GM12892 (cell line): ENCODE data around the gene NFIX.

Experiments used
- DNase-seq: peaks from one replicate; pipeline ENCODE4 v3.0.0; 2011; ENCODE audit not compliant: insufficient read length
- FAIRE-seq: peaks from 2 replicates; lab custom pipeline; 2011; peaks lifted over from hg19 to GRCh38; lab: Jason Lieb, UNC
- POLR2A ChIP-seq: IDR thresholded peaks from 2 replicates; pipeline ENCODE4 v1.6.1; 2011; ENCODE audit warnings: low read depth, low read length, control low read depth
- POLR2AphosphoS5 ChIP-seq: IDR thresholded peaks from 2 replicates; pipeline ENCODE4 v1.6.1; 2011; ENCODE audit warnings: low read depth, low read length, control low read depth
- TAF1 ChIP-seq: IDR thresholded peaks from 2 replicates; pipeline ENCODE4 v1.6.1; 2011; ENCODE audit warnings: low read depth, mild to moderate bottlenecking, control low read depth, low read length, borderline replicate concordance

NFIX gene

DNA sequence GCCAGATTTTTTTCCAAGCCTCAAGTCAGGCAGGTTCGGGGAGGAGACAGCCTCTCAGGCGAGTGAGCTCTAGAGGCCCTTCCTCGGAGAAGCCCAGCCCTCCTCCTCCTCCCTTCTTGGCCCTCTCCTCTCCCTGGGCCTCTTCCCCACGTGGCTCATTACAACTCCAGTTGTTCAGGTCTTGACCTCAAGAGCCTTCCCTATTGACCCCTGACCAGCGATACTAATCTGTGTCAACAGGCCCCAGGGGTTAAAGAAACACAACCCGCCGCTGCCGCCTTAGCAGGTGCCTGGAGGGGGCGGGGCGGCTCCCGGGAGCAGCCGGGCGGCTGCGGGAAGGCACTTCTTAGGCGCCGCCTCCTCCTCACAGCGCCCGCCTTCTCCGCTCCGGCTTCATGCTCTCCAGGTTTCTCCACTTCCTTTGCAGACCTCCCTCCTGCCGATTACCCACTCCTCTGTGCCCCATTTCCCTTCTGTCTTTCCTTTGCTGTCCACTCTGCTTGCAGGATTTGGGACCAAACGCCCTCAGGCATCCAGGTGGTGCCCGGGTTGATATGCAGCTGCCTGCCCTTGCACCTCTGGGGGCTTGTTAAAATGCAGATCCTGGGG, 56.4 kb downstream of the NFIX start:
- no peak for TF ChIP-seq POLR2AphosphoS5
- TF ChIP-seq TAF1: no peak
- TF ChIP-seq POLR2A: no peak
- DNase-seq (no peak), FAIRE-seq (no peak)

DNA sequence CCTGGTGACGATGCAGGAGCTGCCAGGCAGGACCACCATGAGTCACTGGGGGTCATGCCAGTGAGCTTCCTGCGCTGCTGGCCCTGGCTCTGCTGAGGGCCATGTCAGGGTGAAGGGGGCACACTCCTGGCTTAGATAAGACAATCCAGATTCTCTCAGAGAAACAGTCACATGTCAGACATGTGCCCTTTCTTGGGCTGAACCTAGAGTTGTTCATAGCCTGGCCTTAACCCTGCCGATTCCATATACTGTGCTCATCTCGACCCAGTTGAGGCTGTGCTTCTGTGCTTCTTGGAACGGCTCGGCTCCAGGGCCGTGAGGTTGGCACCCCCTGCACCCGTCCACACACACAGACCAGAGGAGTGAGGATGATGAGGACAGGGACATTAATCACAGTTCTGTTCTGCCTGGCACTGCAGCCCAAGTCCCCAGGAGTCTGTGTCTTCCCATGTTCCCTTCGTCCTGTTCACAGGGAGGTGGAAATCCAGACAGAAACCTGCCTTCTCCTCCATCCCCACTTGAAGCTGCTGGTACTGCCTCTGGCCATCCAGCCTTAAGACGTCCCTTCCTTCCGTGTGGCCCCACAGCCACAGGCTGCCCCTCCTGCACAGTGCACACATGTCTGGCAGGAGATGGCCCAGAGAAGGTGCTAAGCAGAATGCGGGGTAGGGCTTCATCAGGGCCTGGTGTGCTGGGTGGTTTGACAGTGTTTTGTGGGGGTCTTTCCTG, 57.3 kb downstream of the NFIX start:
- no peak for FAIRE-seq
- TF ChIP-seq POLR2AphosphoS5 (no peak), TAF1 (no peak)

DNA sequence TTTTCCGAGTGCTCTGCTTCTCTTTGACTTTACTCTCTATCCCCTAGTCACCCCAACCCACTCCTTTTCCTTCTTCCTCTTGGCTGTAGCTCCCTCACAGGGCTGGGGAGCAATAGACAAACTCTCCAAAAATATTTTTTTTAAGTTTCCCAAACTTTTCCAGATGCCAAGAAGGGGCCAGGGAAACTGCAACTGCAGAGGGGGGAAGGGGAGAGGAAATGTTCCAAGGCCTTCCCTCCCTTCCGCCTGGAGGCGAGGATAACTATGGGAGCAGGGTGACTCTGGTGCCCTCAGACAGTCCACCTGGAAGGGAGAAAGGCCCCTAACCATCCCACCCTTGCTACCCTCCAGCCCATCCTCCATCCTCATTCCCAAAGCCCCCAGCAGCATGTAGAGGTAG, 58.0 kb downstream of the NFIX start:
- TF ChIP-seq TAF1: no peak
- TF ChIP-seq POLR2A: no peak
- no peak for TF ChIP-seq POLR2AphosphoS5
- no peak for DNase-seq
- no peak for FAIRE-seq

More for the DNA sequence above, 57.3 kb downstream of the NFIX start:
- no peak for DNase-seq

DNA sequence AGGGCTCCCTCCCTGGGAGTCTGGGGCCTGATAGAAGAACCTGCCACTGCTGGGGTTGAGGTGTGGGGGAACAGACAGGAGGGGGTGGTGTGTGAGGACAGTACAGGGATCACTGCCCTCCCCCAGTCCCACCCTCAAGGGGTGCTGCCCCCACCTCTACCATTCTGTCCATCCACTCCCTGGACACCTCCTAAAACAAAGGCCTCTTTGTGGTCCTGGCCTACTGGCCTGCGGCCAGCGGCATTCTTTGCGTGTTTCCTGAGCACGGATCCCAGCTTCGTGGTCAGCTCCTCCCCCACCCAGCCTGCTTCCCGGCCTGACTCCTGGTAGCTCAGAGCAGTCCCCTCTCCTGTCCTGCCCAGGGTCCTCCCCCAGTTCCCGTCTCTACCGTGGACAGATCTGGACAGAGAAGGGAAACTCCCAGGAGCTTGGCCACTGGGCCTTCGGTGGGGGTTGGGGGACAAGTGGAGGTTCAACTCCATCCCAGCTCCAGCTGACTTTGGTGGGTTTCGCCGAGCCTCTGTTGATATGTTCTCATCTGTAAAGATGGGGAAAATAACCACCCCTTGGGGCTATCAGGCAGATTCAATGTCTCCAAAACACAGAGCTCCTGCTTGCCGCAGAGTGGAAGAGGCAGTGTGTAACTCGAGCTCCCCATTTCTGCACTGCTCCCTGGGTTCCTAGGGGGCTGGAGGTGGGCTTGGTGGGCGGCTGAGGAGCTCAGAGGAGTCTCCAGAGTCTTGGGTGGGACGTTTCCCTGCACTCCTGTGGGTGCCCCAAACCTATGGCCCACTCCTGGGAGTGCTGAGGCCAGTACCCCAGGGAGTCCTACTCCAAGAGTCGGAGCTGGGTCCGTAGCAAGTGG, 58.7 kb downstream of the NFIX start:
- FAIRE-seq (no peak), DNase-seq (no peak)
- TF ChIP-seq POLR2AphosphoS5 (no peak), TAF1 (no peak), POLR2A (no peak)

DNA sequence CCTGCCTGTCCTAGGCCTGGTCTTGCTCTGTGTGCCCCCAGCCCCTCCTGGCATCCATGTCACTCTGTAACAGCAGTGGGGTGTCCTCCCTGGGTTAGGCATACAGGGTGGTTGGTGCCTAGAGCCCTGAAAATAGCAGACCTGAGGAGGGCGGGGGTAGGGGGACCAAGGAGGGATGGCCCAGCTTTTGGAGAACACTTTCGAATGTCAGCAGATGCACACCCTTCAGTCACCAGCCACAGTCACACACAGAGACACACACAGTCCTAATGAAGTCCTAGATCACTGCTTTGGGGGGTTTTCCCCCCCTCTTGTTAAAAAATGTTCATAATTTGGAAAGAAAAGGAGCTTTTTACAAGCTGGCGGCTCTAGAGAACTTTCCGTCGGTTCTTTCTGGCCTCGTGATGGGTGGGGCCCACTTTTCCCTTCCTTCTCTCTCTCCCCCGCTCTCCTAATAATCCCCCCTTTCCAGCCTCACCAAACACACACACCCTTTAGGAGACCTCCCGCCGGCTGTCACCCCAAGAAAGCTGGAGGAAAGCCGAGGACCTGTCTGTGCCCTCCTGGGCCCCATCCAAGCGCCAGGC, 59.4 kb downstream of the NFIX start:
- TF ChIP-seq POLR2A (no peak), TAF1 (no peak), POLR2AphosphoS5 (no peak)
- FAIRE-seq (no peak), DNase-seq (no peak)

DNA sequence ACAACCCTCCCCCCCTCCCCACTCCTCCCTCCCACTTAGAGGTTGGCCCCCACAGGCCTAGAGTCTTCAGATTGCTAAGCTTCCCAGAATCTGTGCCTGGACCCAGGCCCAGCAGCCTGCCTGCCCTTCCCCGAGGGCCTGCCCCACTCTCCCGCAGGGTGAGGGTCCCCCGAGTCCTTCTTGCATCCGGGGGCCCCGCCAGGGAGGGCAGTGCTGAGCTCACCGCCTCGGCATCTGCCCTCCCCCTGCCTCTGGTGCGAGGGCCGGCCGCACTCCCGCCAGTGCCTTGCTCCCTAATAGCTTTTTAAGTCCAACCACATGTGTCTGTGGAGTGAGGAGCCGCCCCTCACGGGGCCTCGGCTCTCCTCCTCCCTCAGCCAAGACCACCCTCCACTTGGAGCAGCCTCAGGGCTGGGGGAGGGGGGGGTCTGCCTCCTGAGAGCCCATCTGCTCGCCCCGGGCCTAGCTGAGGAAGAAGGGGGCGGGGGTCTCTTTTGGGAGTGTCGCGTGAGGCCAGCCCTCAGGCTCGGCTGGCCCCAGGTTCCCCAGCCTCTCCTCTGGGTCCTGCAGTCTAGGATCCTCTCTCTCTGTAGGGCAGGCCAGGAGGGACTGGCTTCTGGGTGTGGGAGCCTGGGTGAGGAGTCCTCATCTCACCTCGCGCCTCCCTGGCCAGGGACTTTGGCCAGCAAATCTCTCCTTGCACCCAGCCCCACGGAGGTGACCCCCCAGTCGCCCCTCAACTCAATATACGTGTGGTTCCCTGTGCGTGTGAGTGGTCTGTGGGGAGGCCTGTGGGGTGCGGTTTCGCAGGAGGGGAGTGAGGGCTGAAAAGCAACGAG, 60.2 kb downstream of the NFIX start:
- TF ChIP-seq POLR2AphosphoS5 (no peak), TAF1 (no peak), POLR2A (no peak)
- FAIRE-seq (no peak), DNase-seq (no peak)

DNA sequence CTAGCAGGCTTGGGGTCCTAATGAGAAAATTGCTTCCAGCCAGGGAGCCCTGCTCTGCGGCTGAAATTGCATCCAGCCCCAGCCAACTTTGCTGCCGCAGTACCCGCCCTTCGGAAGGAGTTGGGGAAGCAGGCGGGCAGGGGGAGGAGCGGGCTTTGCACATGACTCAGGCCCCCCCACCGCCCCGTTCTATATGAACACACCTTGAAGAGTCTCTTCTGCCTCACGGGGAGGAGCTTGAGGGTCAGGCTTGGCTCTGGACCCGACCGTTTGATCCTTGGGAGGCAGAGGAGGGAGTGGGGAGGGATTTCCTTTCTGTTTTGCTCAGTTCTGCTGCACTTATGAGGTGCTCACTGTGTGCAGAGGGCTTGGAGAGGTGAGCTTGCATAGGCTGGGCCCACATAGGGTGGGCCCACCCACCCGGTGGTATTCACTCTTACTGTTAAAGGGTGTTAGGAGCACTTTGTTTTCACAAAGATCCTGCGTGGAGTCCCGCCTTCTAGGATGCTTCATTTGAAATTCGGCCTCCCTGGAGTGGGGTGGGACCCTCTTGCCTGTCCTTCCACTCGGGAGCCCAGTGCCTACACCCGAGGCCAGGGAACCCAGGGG, 60.9 kb downstream of the NFIX start:
- TF ChIP-seq POLR2A (no peak), TAF1 (no peak), POLR2AphosphoS5 (no peak)
- FAIRE-seq: no peak
- no peak for DNase-seq

DNA sequence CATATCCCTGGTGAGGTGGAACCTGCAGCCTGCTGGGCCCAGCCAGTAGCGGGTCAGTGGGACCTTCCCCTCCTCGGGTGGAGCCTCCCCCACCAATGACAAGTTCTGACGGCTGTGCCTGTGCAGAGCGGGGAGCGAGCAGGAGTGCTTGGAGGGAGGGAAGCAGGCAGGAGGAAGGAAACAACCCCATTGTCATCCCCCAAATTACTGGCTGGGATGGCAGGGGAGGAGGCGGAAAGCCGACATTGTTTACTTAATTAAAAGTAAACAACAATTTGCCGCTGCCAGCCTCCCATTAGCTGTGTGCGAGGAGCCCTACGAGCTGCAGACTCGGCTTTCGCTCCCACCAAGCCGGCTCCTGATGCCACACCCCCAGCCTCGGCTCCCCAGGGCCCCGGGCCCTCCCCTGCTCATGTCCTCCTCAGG, 61.9 kb downstream of the NFIX start:
- DNase-seq (no peak), FAIRE-seq (no peak)
- TF ChIP-seq POLR2A (no peak), TAF1 (no peak), POLR2AphosphoS5 (no peak)

DNA sequence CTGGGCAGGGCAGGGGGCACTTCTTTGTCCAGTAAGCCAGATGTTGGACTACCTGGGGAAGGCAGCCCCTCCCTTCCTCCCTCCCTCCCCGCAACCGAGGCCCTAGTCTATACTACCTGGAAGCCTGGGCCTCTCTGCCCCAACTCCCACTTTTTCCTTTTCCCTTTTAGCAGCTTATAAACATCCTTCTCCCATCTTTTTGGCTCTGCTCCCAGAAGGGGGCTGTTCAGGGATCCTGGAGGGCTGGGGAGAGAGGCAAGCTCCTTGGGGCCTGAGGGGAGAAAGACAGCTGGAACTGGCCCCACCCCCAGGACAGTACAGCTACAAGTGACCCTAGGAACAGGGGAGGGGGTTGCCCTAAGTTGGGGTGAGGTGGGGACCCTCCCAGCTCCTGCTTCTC, 62.5 kb downstream of the NFIX start:
- FAIRE-seq: no peak
- DNase-seq: no peak
- TF ChIP-seq TAF1 (no peak), POLR2A (no peak), POLR2AphosphoS5 (no peak)
